Muscle layer of colon (tissue), 2 donors: ENCODE measurements around the gene BTF3.

Experiments used
- H3K27ac ChIP-seq: one replicate; pipeline ENCODE4 v1.7.0; 2013; ENCODE audit warnings: low read depth, mild to moderate bottlenecking, low read length, moderate library complexity
- H3K27me3 ChIP-seq, 2 donors: one replicate each; pipeline ENCODE4 v1.7.0; 2013; ENCODE audit warnings: low read length in 2 of 2, mild to moderate bottlenecking in 2 of 2; ENCODE audit not compliant: insufficient read depth in 2 of 2, control insufficient read depth in 1 of 2
- H3K36me3 ChIP-seq: one replicate; pipeline ENCODE4 v1.7.0; 2013; ENCODE audit warnings: mild to moderate bottlenecking, low read length; ENCODE audit not compliant: insufficient read depth
- H3K4me1 ChIP-seq: one replicate; pipeline ENCODE4 v1.7.0; 2013; ENCODE audit warnings: mild to moderate bottlenecking, low read length; ENCODE audit not compliant: insufficient read depth
- H3K4me3 ChIP-seq, 2 donors: one replicate each; pipeline ENCODE4 v1.7.0; 2013; ENCODE audit warnings: low read length in 2 of 2, low read depth in 1 of 2, mild to moderate bottlenecking in 1 of 2, moderate library complexity in 1 of 2
- H3K9ac ChIP-seq: one replicate; pipeline ENCODE4 v1.7.0; 2013; ENCODE audit warnings: low read length
- H3K9me3 ChIP-seq: one replicate; pipeline ENCODE4 v1.7.0; 2013; ENCODE audit warnings: mild to moderate bottlenecking, low read length
- donor health status: abdominal sarcoma.
- donor health status: Adenocarcinoma of cecum.

BTF3 gene

GRCh38 chr5:73552642-73553041 lies 54.4 kb downstream of the BTF3 start:
- Histone ChIP-seq H3K9me3 (no peaks in the 10 kb centered on the region), H3K4me3 (no peak overlapping the region), H3K27me3 (no peaks in the 10 kb centered on the region), H3K27ac (no peak overlapping the region), H3K36me3 (peaks cover 37% of the 10 kb centered on the region), H3K4me1 (no peaks in the 10 kb centered on the region), H3K9ac (no peak overlapping the region)
